ENCODE data around the gene CALD1.

CALD1 gene

GRCh38 chr7:134938141-134938540, 158.7 kb downstream of the CALD1 start:
- Histone ChIP-seq H2AFZ (ENCODE audit: low read length) (no peak overlapping the region), H3K27ac (ENCODE audit: low read depth, low read length, poor library complexity, severe bottlenecking) (no peak overlapping the region), H3F3A (ENCODE audit: insufficient read depth, low read length) (no peaks in the 10 kb centered on the region), H3K4me2 (ENCODE audit: low read length) (peak overlapping the region; percentile 13; the same call in 1 of the 2 replicates), H3K79me2 (ENCODE audit: insufficient read depth, low read length) (no peaks in the 10 kb centered on the region), H3K36me3 (ENCODE audit: insufficient read depth, low read length) (no peaks in the 10 kb centered on the region), H3K9ac (ENCODE audit: low read length) (no peak overlapping the region), H3K9me2 (ENCODE audit: low read depth, low read length) (no peaks in the 10 kb centered on the region), H3K4me1 (ENCODE audit: insufficient read depth, low read length, severe bottlenecking) (peaks cover 6% of the 10 kb centered on the region), H3K9me3 (ENCODE audit: low read length) (no peaks in the 10 kb centered on the region), H4K20me1 (ENCODE audit: insufficient read depth, low read length) (no peaks in the 10 kb centered on the region), H3K4me3 (ENCODE audit: low read depth, low read length, poor library complexity, severe bottlenecking) (no peak overlapping the region), H3K27me3 (ENCODE audit: insufficient read depth, low read length) (no peaks in the 10 kb centered on the region)
- TF ChIP-seq EZH2 (IDR thresholded peaks at IDR 0.05; ENCODE audit: borderline replicate concordance, low read length), result no peak
- no peak for TF ChIP-seq CTCF (IDR thresholded peaks at IDR 0.05; ENCODE audit: low read length)

DNA sequence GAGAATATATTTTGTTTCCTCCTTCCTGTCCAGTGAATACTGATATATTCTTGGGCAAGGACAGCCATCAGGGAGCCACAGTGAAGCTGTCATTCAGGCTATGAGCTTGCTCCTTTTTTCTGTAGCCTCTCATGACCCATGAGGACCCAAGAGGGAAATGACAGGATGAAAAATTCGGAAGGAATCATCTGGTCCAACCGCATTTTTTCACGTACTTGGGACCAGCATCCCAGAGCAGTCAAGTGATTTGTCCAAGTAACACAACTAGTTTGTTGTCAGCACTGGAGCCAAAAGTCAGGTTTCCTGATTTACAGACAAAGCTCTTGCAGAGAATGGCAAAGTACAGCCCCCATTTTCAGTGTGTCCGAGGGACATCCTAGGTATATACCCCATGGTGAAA, 159.7 kb downstream of the CALD1 start:
- H3K9me2 ChIP-seq (ENCODE audit: low read depth, low read length), result no peaks in the 10 kb centered on the region
- no peak overlapping the region for H3K4me3 ChIP-seq (ENCODE audit: low read depth, low read length, poor library complexity, severe bottlenecking)
- no peaks in the 10 kb centered on the region for H3F3A ChIP-seq (ENCODE audit: insufficient read depth, low read length)
- no peak overlapping the region for H3K4me2 ChIP-seq (ENCODE audit: low read length)
- no peak overlapping the region for H2AFZ ChIP-seq (ENCODE audit: low read length)
- H4K20me1 ChIP-seq (ENCODE audit: insufficient read depth, low read length), result no peaks in the 10 kb centered on the region
- no peak overlapping the region for H3K27ac ChIP-seq (ENCODE audit: low read depth, low read length, poor library complexity, severe bottlenecking)
- H3K36me3 ChIP-seq (ENCODE audit: insufficient read depth, low read length), result no peaks in the 10 kb centered on the region
- no peak for TF ChIP-seq EZH2 (IDR thresholded peaks at IDR 0.05; ENCODE audit: borderline replicate concordance, low read length)
- no peak for TF ChIP-seq CTCF (IDR thresholded peaks at IDR 0.05; ENCODE audit: low read length)
- H3K4me1 ChIP-seq (ENCODE audit: insufficient read depth, low read length, severe bottlenecking), result no peaks in the 10 kb centered on the region
- no peak overlapping the region for H3K9ac ChIP-seq (ENCODE audit: low read length)
- H3K9me3 ChIP-seq (ENCODE audit: low read length), result no peaks in the 10 kb centered on the region
- no peaks in the 10 kb centered on the region for H3K79me2 ChIP-seq (ENCODE audit: insufficient read depth, low read length)
- no peaks in the 10 kb centered on the region for H3K27me3 ChIP-seq (ENCODE audit: insufficient read depth, low read length)

DNA sequence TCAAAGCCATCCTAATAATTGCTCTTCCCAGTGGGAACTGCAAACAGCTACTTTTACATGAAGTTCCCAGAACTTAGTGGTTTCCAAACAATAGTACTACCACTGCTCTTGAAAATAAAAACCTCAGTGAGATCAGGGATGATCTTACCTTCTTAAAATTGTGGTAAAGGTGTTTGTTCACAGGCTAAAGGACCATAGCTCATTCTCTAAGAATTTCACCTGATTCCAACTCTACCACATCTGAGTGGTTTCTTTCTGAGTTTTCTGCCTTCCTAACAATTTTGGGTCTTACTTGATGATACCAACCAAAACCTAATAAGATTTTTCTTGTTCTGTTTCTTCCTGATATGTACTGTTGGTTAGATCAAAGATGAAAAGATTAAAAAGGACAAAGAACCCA, 161.3 kb downstream of the CALD1 start:
- Histone ChIP-seq H3K4me1 (ENCODE audit: insufficient read depth, low read length, severe bottlenecking) (no peaks in the 10 kb centered on the region), H3K4me2 (ENCODE audit: low read length) (no peak overlapping the region), H4K20me1 (ENCODE audit: insufficient read depth, low read length) (no peaks in the 10 kb centered on the region), H3K4me3 (ENCODE audit: low read depth, low read length, poor library complexity, severe bottlenecking) (no peak overlapping the region), H2AFZ (ENCODE audit: low read length) (no peak overlapping the region), H3K36me3 (ENCODE audit: insufficient read depth, low read length) (no peaks in the 10 kb centered on the region), H3K27me3 (ENCODE audit: insufficient read depth, low read length) (no peaks in the 10 kb centered on the region), H3K27ac (ENCODE audit: low read depth, low read length, poor library complexity, severe bottlenecking) (no peak overlapping the region), H3K9ac (ENCODE audit: low read length) (no peak overlapping the region), H3F3A (ENCODE audit: insufficient read depth, low read length) (no peaks in the 10 kb centered on the region), H3K9me3 (ENCODE audit: low read length) (no peaks in the 10 kb centered on the region), H3K9me2 (ENCODE audit: low read depth, low read length) (no peaks in the 10 kb centered on the region), H3K79me2 (ENCODE audit: insufficient read depth, low read length) (no peaks in the 10 kb centered on the region)
- TF ChIP-seq CTCF (IDR thresholded peaks at IDR 0.05; ENCODE audit: low read length) (no peak), EZH2 (IDR thresholded peaks at IDR 0.05; ENCODE audit: borderline replicate concordance, low read length) (no peak)

Measured in OCI-LY1 (cell line).